HL-60 (cell line): ENCODE data around the gene SEC22C.

Experiments used
- DNase-seq, 2 experiments: peaks; one replicate each; pipeline ENCODE4 v3.0.0-alpha.2; 2010 to 2020; ENCODE audit warnings: low read depth in 1 of 2, low spot score in 1 of 2
- H3K27ac ChIP-seq: fragments of 250-450 bp; sonication (Bioruptor Pico); replicated peaks from 2 replicates; pipeline ENCODE4 v1.5.1; 2020; ENCODE audit warnings: mild to moderate bottlenecking, moderate library complexity
- H3K27me3 ChIP-seq: fragments of 250-450 bp; sonication (Bioruptor Pico); 2 replicates; pipeline ENCODE4 v1.5.1; 2021; ENCODE audit warnings: mild to moderate bottlenecking, moderate library complexity; ENCODE audit not compliant: insufficient read depth, poor library complexity, severe bottlenecking
- H3K4me3 ChIP-seq: replicated peaks from 2 replicates; pipeline ENCODE4 v1.5.1; 2011; ENCODE audit warnings: mild to moderate bottlenecking, control low read depth, low read length; ENCODE audit not compliant: insufficient read depth
- CTCF ChIP-seq: IDR thresholded peaks from one replicate; pipeline ENCODE4 v1.5.1; 2011; ENCODE audit warnings: low read length, control low read depth, inconsistent platforms; ENCODE audit not compliant: insufficient read depth
- GABPA ChIP-seq: IDR thresholded peaks from 2 replicates; pipeline ENCODE4 v1.6.1; 2012; ENCODE audit warnings: low read depth
- POLR2AphosphoS5 ChIP-seq: IDR thresholded peaks from 2 replicates; pipeline ENCODE4 v1.6.1; 2012; ENCODE audit warnings: low read depth
- REST ChIP-seq: IDR thresholded peaks from 2 replicates; pipeline ENCODE4 v1.6.1; 2012; ENCODE audit warnings: low read depth; ENCODE audit not compliant: insufficient replicate concordance
- SPI1 ChIP-seq: IDR thresholded peaks from 2 replicates; pipeline ENCODE4 v1.6.1; 2012; ENCODE audit warnings: low read depth, mild to moderate bottlenecking, borderline replicate concordance

The SEC22C gene

GRCh38 chr3:42517117-42517516 is 64.7 kb downstream of the SEC22C start:
- Histone ChIP-seq H3K27me3 (no peaks in the 10 kb centered on the region), H3K27ac (no peak overlapping the region), H3K4me3 (no peak overlapping the region)
- TF ChIP-seq POLR2AphosphoS5: no peak
- DNase-seq: no peak

GRCh38 chr3:42516443-42516842 is 65.3 kb downstream of the SEC22C start:
- Histone ChIP-seq H3K27me3 (no peaks in the 10 kb centered on the region), H3K27ac (no peak overlapping the region), H3K4me3 (no peak overlapping the region)
- TF ChIP-seq REST (no peak), SPI1 (no peak), CTCF (no peak), POLR2AphosphoS5 (no peak), GABPA (no peak)
- DNase-seq: no peak

GRCh38 chr3:42515976-42516375 is 65.8 kb downstream of the SEC22C start:
- TF ChIP-seq CTCF (no peak), POLR2AphosphoS5 (no peak), SPI1 (no peak), GABPA (no peak), REST (no peak)
- H3K27me3 ChIP-seq: no peaks in the 10 kb centered on the region
- no peak for DNase-seq
- no peak overlapping the region for H3K4me3 ChIP-seq
- no peak overlapping the region for H3K27ac ChIP-seq

- no peak overlapping the region for H3K27ac ChIP-seq
- DNase-seq: no peak
- H3K4me3 ChIP-seq: no peak overlapping the region
- no peaks in the 10 kb centered on the region for H3K27me3 ChIP-seq
- TF ChIP-seq SPI1 (no peak), CTCF (no peak), GABPA (no peak), REST (no peak), POLR2AphosphoS5 (no peak)
Observed at GRCh38 chr3:42515391-42515916, 66.3 kb downstream of the SEC22C start.
